Esophagus squamous epithelium (tissue), 4 donors: ENCODE data around the gene SLC16A1.

Experiments used
- POLR2A ChIP-seq, 4 donors: fragments of 450-650 bp; IDR thresholded peaks; one replicate each; pipeline ENCODE4 v1.6.1; 2017; ENCODE audit warnings: antibody characterized with exemption in 4 of 4, mild to moderate bottlenecking in 4 of 4, moderate library complexity in 3 of 4
- TF ChIP-seq, protein P1 (sequence below), 6 experiments: fragments of 450-650 bp in 4 of 6; fragments of 200-600 bp in 2 of 6; sonication (generic) in 2 of 6; IDR thresholded peaks; one replicate each; pipeline ENCODE4 v1.5.1; 2016 to 2019; ENCODE audit warnings: antibody characterized with exemption in 6 of 6, mild to moderate bottlenecking in 4 of 6, moderate library complexity in 4 of 6

DNA sequence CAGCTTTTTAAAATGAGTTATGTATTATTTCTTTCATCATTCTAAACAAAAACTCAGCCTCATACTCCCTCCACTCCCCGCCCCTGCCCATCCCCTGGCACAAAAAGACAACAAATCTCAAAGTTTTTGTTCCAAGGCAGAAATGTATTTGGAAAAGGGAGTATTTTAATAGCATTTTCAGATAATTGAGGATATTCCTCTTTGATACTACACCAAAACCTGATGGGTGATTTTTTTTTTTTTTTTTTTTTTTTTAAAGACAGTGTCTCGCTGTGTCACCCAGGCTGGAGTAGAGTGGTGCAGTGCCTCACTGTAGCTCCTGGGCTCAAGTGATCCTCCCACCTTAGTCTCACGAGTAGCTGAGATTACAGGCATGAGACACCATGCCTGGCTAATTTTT, 16.2 kb downstream of the SLC16A1 start:
- TF ChIP-seq, protein P1, sequence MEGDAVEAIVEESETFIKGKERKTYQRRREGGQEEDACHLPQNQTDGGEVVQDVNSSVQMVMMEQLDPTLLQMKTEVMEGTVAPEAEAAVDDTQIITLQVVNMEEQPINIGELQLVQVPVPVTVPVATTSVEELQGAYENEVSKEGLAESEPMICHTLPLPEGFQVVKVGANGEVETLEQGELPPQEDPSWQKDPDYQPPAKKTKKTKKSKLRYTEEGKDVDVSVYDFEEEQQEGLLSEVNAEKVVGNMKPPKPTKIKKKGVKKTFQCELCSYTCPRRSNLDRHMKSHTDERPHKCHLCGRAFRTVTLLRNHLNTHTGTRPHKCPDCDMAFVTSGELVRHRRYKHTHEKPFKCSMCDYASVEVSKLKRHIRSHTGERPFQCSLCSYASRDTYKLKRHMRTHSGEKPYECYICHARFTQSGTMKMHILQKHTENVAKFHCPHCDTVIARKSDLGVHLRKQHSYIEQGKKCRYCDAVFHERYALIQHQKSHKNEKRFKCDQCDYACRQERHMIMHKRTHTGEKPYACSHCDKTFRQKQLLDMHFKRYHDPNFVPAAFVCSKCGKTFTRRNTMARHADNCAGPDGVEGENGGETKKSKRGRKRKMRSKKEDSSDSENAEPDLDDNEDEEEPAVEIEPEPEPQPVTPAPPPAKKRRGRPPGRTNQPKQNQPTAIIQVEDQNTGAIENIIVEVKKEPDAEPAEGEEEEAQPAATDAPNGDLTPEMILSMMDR (IDR thresholded peaks at IDR 0.05), result no peak
- no peak for TF ChIP-seq POLR2A (IDR thresholded peaks at IDR 0.05)
